Calu3 (cell line): ENCODE data around the gene PDCL3. TPM values are rescaled to one million over a fixed set of nuclear protein-coding genes. Genes with fewer than 3 reads are reported as not detected.

ENCODE experiments used
- BruUV-seq: library from RNA; stranded (reverse); fragments of 400-500 nt; replicated peaks from 2 replicates; lab custom pipeline; 2021; lab: Mats Ljungman, UMichigan
- CTCF ChIA-PET: fragments of 300-600 bp; sonication (Branson Sonifier 250); formaldehyde crosslinking; loops from one replicate; lab custom pipeline; 2022; ENCODE audit warnings: antibody characterized with exemption; lab: Charles Lee
- DNase-seq: peaks from one replicate; pipeline ENCODE4 v3.0.0; 2022
- H3K27ac Mint-ChIP-seq: one replicate; pipeline ENCODE4 v1.8.0; 2022; ENCODE audit warnings: mixed read lengths; ENCODE audit not compliant: unreplicated experiment
- H3K27me3 Mint-ChIP-seq: one replicate; pipeline ENCODE4 v1.8.0; 2022; ENCODE audit warnings: mixed read lengths; ENCODE audit not compliant: unreplicated experiment
- H3K36me3 Mint-ChIP-seq: one replicate; pipeline ENCODE4 v1.8.0; 2022; ENCODE audit warnings: mild to moderate bottlenecking, moderate library complexity, mixed read lengths; ENCODE audit not compliant: insufficient read depth, unreplicated experiment
- H3K4me1 Mint-ChIP-seq: one replicate; pipeline ENCODE4 v1.8.0; 2022; ENCODE audit warnings: mild to moderate bottlenecking, low read depth, mixed read lengths; ENCODE audit not compliant: unreplicated experiment
- H3K4me3 Mint-ChIP-seq: one replicate; pipeline ENCODE4 v1.8.0; 2022; ENCODE audit warnings: mild to moderate bottlenecking, low read depth, moderate library complexity, mixed read lengths; ENCODE audit not compliant: unreplicated experiment
- H3K9me3 Mint-ChIP-seq: one replicate; pipeline ENCODE4 v1.8.0; 2022; ENCODE audit warnings: low read depth, mixed read lengths; ENCODE audit not compliant: unreplicated experiment
- CTCF ChIP-seq: fragments of 200-600 bp; IDR thresholded peaks from one replicate; pipeline ENCODE4 v1.8.0; 2022; ENCODE audit warnings: antibody characterized with exemption; ENCODE audit not compliant: unreplicated experiment
- intact Hi-C: fragments of 100-400 bp; cut with micrococcal nuclease; formaldehyde crosslinking; loops from one replicate; pipeline ENCODE4 v1.10.0; 2022; ENCODE audit not compliant: unreplicated experiment
- total RNA-seq: library from RNA; stranded (reverse); gene quantifications from 2 replicates; pipeline ENCODE4 v1.2.3, GENCODE V29; 2022

PDCL3 gene
- total RNA-seq, 1 experiment from 2014 or later: 23.0 TPM

- peaks cover 34% of the 10 kb centered on the region for H3K4me1 Mint-ChIP-seq
- no peak for DNase-seq
- H3K4me3 Mint-ChIP-seq: no peak overlapping the region
- no TSS peak for BruUV-seq
- H3K27ac Mint-ChIP-seq: peak overlapping the region; percentile 54
- H3K9me3 Mint-ChIP-seq: no peaks in the 10 kb centered on the region
- CTCF ChIA-PET: no interaction called here
- no peaks in the 10 kb centered on the region for H3K36me3 Mint-ChIP-seq
- intact Hi-C loops: no loop called here
- no peak for TF ChIP-seq CTCF
- no peaks in the 10 kb centered on the region for H3K27me3 Mint-ChIP-seq
These were observed 26.7 kb downstream of the PDCL3 start for GRCh38 chr2:100589527-100589926.

- no peak overlapping the region for H3K27ac Mint-ChIP-seq
- no peaks in the 10 kb centered on the region for H3K27me3 Mint-ChIP-seq
- CTCF ChIA-PET: no interaction called here
- intact Hi-C loops: no loop called here
- H3K4me3 Mint-ChIP-seq: no peak overlapping the region
- no TSS peak for BruUV-seq
- peaks cover 34% of the 10 kb centered on the region for H3K4me1 Mint-ChIP-seq
- H3K36me3 Mint-ChIP-seq: no peaks in the 10 kb centered on the region
- DNase-seq: no peak
- TF ChIP-seq CTCF: no peak
- no peaks in the 10 kb centered on the region for H3K9me3 Mint-ChIP-seq
These were observed 29.4 kb downstream of the PDCL3 start for GRCh38 chr2:100592226-100592625.

GRCh38 chr2:100596465-100596864, 33.7 kb downstream of the PDCL3 start:
- CTCF ChIA-PET: no interaction called here
- Mint-ChIP-seq H3K36me3 (no peaks in the 10 kb centered on the region), H3K4me1 (no peaks in the 10 kb centered on the region), H3K27me3 (no peaks in the 10 kb centered on the region), H3K4me3 (no peak overlapping the region), H3K9me3 (no peaks in the 10 kb centered on the region), H3K27ac (no peak overlapping the region)
- no peak for TF ChIP-seq CTCF
- intact Hi-C loops: no loop called here
- no TSS peak for BruUV-seq
- DNase-seq: no peak

- Mint-ChIP-seq H3K27me3 (no peaks in the 10 kb centered on the region), H3K4me1 (no peaks in the 10 kb centered on the region), H3K4me3 (no peak overlapping the region), H3K27ac (no peak overlapping the region), H3K9me3 (no peaks in the 10 kb centered on the region), H3K36me3 (no peaks in the 10 kb centered on the region)
- no peak for DNase-seq
- BruUV-seq: no TSS peak
- no peak for TF ChIP-seq CTCF
- intact Hi-C loops: no loop called here
- CTCF ChIA-PET: no interaction called here
These were observed 36.8 kb downstream of the PDCL3 start for GRCh38 chr2:100599566-100599965.
